NCI-H526 (cell line): ENCODE data around the gene CRADD.

Source experiments
- DNase-seq, 2 experiments: peaks; one replicate each; lab custom pipeline; 2025; lab: John Stamatoyannopoulos, UW

CRADD gene

DNA sequence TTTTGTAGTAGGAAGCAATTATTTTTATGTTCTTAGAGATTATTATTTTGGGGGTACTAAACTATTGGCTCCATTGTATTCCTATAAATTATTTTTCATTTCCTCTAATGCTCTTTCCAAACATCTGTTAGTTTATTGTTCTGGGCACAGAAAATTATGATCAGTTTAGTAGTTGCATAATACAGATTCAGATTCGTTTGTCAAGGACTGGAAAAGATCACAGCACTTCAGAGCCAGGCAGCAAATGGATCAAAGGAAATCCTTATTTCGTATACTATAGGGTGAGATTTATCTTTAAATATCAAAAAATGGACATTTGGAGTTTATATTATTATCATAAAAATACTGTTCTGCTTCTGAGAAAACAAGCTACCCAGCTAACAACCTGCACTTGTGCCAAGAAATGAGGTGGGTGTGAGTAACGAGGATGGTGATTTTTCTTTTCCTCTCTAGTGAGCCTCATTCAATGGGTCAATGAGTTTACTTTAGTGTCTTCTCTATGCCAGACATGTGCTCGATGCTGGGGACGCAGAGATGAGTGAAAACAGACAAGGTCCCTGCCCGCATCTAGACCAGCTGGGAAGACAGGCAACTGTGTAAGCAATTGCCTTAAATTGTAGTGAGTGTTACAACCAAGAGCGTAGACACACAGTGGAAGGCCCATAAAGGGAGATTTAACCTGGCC, 262.6 kb downstream of the CRADD start:
- DNase-seq: no peak

DNA sequence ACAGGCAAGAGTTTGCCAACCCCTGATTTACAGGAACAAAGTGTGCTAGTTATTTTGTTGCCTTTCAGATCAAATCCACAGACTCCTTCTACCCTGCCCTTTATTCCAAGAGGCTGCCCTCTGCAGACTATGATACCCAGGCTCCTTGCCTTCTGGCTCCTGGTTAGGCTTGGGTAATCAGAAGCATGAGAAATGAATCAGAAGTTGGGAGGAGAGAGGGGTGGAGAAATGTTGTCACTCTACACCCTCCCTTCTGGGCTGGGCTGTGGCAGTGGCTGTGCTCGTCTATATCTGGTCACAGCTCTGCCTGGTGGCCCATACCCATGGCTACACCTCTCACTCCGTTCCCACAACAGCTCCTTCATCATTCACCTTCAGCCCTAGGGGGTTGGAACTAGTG, 266.6 kb downstream of the CRADD start:
- no peak for DNase-seq

DNA sequence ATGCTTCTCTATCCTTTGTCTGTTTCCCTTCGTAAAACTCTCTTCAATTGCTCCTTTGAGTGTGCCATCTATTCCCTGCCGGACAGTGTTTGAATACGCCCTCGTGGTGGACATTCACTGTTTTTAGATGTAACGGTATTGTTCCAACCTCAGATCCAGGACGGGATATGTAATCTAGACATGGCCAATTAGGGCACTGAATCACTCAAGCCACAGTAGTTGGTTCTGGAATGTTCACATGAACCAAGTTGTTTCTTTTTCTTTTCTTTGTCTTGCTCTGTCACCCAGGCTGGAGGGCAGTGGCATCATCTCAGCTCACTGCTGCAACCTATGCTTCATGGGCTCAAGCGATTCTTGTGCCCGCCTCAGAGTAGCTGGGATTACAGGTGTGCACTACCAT, 267.0 kb downstream of the CRADD start:
- DNase-seq: no peak
